ENCODE measurements around the gene TTC21B.

TTC21B gene

DNA sequence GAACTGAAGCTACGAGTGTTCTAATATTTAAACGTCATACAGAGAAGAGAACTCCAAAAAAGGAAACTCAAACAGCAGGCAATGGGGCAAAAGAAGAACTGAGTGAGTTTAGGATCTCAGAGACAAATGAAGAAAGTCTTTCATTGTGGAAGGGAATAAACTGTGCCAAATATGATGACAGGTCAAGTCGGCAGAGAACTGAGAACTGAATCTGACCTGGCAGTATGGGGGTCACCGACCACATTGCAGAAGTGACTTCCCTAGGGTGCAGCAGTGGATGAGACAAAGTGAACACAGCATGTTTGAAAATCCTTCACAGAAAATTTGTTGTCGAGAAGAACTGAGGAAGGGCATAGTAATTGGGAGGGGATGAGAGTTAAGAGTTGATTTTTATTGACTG lies 55.9 kb downstream of the TTC21B start:
- H3K27ac ChIP-seq (ENCODE audit: low read depth, low read length) = no peak overlapping the region
- no peaks in the 10 kb centered on the region for H4K20me1 ChIP-seq (ENCODE audit: low read depth, low read length)
- no peaks in the 10 kb centered on the region for H3K9me3 ChIP-seq (ENCODE audit: insufficient read depth, low read length)
- no peak overlapping the region for H3K4me2 ChIP-seq (ENCODE audit: low read depth, low read length, poor library complexity, severe bottlenecking)
- no peak overlapping the region for H3K9ac ChIP-seq (ENCODE audit: low read length)
- H3F3A ChIP-seq (ENCODE audit: insufficient read depth) = no peaks in the 10 kb centered on the region
- no peak for TF ChIP-seq EZH2phosphoT487 (conservative IDR thresholded peaks at IDR 0.05; ENCODE audit: low read length)
- TF ChIP-seq, protein P1, sequence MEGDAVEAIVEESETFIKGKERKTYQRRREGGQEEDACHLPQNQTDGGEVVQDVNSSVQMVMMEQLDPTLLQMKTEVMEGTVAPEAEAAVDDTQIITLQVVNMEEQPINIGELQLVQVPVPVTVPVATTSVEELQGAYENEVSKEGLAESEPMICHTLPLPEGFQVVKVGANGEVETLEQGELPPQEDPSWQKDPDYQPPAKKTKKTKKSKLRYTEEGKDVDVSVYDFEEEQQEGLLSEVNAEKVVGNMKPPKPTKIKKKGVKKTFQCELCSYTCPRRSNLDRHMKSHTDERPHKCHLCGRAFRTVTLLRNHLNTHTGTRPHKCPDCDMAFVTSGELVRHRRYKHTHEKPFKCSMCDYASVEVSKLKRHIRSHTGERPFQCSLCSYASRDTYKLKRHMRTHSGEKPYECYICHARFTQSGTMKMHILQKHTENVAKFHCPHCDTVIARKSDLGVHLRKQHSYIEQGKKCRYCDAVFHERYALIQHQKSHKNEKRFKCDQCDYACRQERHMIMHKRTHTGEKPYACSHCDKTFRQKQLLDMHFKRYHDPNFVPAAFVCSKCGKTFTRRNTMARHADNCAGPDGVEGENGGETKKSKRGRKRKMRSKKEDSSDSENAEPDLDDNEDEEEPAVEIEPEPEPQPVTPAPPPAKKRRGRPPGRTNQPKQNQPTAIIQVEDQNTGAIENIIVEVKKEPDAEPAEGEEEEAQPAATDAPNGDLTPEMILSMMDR (IDR thresholded peaks at IDR 0.05; ENCODE audit: insufficient read depth, low read length, poor library complexity, severe bottlenecking) = no peak
- H3K9me2 ChIP-seq (replicated peaks; ENCODE audit: insufficient read depth, low read length) = no peaks in the 10 kb centered on the region
- no peak overlapping the region for H3K4me3 ChIP-seq (ENCODE audit: insufficient read depth, low read length, poor library complexity, severe bottlenecking)
- H2AFZ ChIP-seq (ENCODE audit: low read depth, low read length, severe bottlenecking) = no peak overlapping the region
- no peaks in the 10 kb centered on the region for H3K36me3 ChIP-seq (ENCODE audit: low read length)
- no peaks in the 10 kb centered on the region for H3K27me3 ChIP-seq (ENCODE audit: low read length)
- H3K79me2 ChIP-seq (ENCODE audit: insufficient read depth, low read length) = no peaks in the 10 kb centered on the region

DNA sequence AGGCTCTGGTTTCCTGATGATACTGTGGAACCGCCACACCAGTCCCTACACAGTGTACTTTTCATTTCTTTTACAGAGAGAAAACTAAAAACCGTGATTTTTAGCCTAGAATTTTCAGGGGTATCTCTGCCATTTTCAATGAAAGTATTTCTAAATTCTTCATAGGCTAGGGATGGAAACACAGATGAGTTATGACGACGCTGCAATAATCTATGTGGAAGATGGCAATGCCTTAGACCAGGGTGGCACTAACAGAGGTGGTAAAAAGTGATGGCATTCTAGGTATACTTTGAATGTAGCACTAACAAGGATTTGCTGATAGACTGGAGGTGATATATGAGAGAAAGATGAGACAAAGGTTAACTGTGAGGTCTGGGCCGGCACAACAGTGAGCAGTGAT lies 56.5 kb downstream of the TTC21B start:
- Histone ChIP-seq H3K9me2 (replicated peaks; ENCODE audit: insufficient read depth, low read length) (no peaks in the 10 kb centered on the region), H3K27me3 (ENCODE audit: low read length) (no peaks in the 10 kb centered on the region), H2AFZ (ENCODE audit: low read depth, low read length, severe bottlenecking) (no peak overlapping the region), H3K9me3 (ENCODE audit: insufficient read depth, low read length) (no peaks in the 10 kb centered on the region), H3K9ac (ENCODE audit: low read length) (no peak overlapping the region), H3K27ac (ENCODE audit: low read depth, low read length) (no peak overlapping the region), H3K4me2 (ENCODE audit: low read depth, low read length, poor library complexity, severe bottlenecking) (no peak overlapping the region), H4K20me1 (ENCODE audit: low read depth, low read length) (no peaks in the 10 kb centered on the region), H3K4me3 (ENCODE audit: insufficient read depth, low read length, poor library complexity, severe bottlenecking) (no peak overlapping the region), H3F3A (ENCODE audit: insufficient read depth) (no peaks in the 10 kb centered on the region), H3K79me2 (ENCODE audit: insufficient read depth, low read length) (no peaks in the 10 kb centered on the region), H3K36me3 (ENCODE audit: low read length) (no peaks in the 10 kb centered on the region)
- TF ChIP-seq EZH2phosphoT487 (conservative IDR thresholded peaks at IDR 0.05; ENCODE audit: low read length) = no peak
- TF ChIP-seq, protein P1 (IDR thresholded peaks at IDR 0.05; ENCODE audit: insufficient read depth, low read length, poor library complexity, severe bottlenecking) = no peak

DNA sequence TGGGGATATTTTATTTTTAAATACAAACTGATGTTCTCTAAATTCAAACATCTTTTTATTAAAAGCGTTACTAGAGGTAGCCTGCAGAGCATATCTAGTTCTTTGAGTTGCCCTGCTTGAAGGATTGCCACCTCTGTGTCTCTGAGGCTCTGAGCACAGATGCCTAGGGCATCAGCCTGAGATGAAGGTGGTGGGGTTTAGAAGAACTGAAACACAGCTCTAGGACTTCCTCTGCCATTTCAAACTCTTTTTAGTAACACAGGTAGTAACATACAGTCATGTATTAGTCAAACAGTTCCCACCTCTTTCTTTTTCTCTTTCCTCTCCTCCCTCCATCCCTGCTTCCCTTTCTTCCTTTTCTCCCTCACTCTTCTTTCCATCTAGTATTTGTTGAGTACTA lies 57.6 kb downstream of the TTC21B start:
- no peaks in the 10 kb centered on the region for H3F3A ChIP-seq (ENCODE audit: insufficient read depth)

More for the DNA sequence above, 57.6 kb downstream of the TTC21B start:
- Histone ChIP-seq H3K9ac (ENCODE audit: low read length) (no peak overlapping the region), H3K9me2 (replicated peaks; ENCODE audit: insufficient read depth, low read length) (no peaks in the 10 kb centered on the region), H3K27me3 (ENCODE audit: low read length) (no peaks in the 10 kb centered on the region), H3K27ac (ENCODE audit: low read depth, low read length) (no peak overlapping the region), H3K9me3 (ENCODE audit: insufficient read depth, low read length) (no peaks in the 10 kb centered on the region), H3K36me3 (ENCODE audit: low read length) (no peaks in the 10 kb centered on the region), H2AFZ (ENCODE audit: low read depth, low read length, severe bottlenecking) (no peak overlapping the region), H3K4me2 (ENCODE audit: low read depth, low read length, poor library complexity, severe bottlenecking) (no peak overlapping the region), H4K20me1 (ENCODE audit: low read depth, low read length) (no peaks in the 10 kb centered on the region), H3K79me2 (ENCODE audit: insufficient read depth, low read length) (no peaks in the 10 kb centered on the region), H3K4me3 (ENCODE audit: insufficient read depth, low read length, poor library complexity, severe bottlenecking) (no peak overlapping the region)
- no peak for TF ChIP-seq EZH2phosphoT487 (conservative IDR thresholded peaks at IDR 0.05; ENCODE audit: low read length)
- TF ChIP-seq, protein P1 (IDR thresholded peaks at IDR 0.05; ENCODE audit: insufficient read depth, low read length, poor library complexity, severe bottlenecking) = no peak
